HG02885 (cell line): ENCODE data around the gene ULK1.
"Not testable (repeated sequence)": the region's sequence is repeated elsewhere in the genome, so short reads cannot be mapped to it uniquely, and the experiment has no call there.

ENCODE experiments used
- ATAC-seq: cut with Tn5 transposase; IDR thresholded peaks from one replicate; pipeline ENCODE4 v1.9.1; 2021; ENCODE audit warnings: mild to moderate bottlenecking; ENCODE audit not compliant: unreplicated experiment, poor library complexity

ULK1 gene

GRCh38 chr12:131861261-131862083 lies 33.0 kb upstream of the ULK1 start:
- no peak for ATAC-seq

GRCh38 chr12:131862084-131862441 lies 32.4 kb upstream of the ULK1 start:
- no peak for ATAC-seq

DNA sequence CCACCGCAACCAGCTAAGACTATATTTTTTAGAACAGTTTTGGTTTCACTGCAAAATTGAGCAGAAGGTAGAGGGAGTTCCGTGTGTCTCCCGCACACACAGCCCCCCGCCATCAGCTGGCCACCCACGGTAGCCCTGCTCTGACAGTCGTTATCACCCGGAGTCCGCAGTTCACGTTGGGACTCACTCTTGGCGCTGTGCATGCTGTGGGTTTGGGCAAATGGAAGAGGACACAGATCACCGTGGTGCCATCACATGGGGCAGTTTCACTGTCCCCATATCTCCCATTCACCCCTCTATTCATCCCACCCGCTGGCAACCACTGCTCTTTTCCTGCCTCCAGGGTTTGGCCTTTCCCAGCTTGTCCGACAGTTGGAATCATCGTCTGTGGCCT lies 31.8 kb upstream of the ULK1 start:
- ATAC-seq: no peak

GRCh38 chr12:131862994-131863710 lies 31.3 kb upstream of the ULK1 start:
- no peak for ATAC-seq

DNA sequence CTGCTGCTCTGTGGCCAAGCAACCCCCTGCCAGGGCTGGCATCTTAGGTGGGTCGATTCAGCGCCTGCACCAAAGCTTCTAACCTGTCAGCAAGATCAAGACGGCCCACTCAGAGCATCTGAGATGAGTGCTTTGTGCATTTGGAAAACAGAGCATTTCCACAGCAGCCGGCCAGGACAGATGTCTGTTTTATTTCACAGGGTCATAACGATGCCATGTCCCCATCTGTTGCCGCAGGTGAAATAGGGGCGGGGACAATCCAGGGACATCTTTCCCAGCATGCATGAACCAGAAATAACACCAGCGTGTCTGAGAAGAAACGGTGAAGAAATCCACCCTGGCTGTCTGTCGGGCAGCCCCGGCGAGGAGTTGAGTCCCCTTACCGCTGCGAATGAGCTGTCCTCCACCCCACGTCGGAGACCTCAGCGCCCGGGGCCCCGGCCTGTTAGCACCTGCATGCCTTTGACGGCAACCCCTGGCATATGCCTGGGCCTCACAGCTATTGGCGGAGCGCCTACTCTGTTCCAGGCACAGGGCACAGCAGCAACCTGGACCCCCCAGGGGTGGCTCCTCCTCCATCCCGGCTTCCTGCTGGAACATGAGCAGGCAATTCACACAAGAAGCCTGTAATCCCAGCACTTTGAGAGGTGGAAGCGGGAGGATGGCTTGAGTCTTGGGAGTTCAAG lies 30.6 kb upstream of the ULK1 start:
- ATAC-seq: no peak

DNA sequence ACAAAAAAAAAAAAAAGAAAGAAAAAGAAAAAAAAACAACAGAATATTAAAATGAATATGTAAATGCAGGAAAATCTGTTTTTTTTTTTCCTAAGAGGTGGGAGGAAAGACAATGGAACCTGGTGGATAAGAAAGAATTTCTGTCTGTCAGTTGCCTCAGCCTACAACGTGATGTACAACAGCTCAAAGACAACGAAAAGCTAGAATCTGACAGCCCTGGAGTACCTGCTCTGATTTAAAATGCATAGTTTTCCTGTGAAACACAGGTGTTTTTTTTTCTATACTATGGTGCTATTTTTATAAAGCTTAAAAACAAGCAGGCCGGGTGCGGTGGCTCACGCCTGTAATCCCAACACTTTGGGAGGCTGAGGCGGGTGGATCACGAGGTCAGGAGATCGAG lies 30.0 kb upstream of the ULK1 start:
- no peak for ATAC-seq

GRCh38 chr12:131865180-131865875 lies 29.1 kb upstream of the ULK1 start:
- no peak for ATAC-seq

DNA sequence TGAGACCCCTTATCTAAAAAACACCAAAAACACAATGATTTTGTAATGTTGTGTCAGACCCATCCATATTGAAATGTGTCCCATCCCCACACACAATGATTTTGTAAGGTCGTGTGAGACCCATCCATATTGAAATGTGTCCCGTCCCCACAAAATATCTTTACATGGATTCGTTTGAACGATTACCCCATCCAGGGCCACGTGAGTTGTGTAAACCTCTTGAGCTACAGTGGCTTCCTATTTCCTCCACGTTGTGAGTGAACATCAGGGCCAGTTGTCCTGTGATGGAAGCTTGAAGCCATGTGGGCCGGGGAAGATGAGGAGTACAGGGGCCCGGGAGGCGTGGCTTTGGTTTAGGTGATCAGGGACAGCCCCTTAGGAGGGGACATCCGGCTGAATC lies 27.0 kb upstream of the ULK1 start:
- no peak for ATAC-seq

DNA sequence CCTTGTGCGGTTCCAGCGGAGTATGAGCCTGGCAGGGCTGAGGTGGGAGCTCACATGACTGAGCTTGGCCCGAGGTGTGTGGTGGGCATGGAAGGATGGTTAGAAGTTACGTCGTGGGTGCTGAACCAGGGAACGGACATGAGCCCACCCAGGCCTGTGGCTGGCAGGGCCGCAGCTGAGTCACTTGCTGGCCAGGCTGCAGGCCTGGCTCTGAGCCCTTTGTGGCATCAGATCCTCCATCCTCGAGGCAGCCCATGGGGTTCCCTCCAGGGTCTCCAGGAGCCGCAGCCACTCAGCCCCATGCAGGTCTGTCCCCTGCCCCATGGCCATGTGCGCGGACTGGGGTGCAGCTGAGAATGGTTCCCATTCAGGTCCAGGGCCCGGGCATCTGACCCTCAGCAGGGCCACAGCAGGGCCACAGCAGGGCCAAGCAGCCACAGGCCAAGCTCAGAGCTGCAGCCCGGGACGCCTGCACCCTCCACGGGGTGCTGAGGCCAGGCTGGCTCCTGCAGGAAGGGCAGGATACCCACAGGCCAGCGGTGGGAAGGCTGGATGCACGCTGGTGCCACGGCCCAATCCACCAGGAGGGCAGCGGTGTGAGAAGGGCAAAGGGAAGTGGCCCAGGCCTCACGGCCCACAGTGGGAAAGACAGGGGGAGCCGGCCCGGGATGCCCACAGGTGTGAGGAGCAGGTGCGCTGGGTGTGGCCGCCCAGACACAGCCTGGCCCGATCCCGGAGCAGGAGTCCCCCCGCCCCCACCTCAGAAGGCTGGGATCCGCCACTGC lies 26.3 kb upstream of the ULK1 start:
- ATAC-seq: no peak

DNA sequence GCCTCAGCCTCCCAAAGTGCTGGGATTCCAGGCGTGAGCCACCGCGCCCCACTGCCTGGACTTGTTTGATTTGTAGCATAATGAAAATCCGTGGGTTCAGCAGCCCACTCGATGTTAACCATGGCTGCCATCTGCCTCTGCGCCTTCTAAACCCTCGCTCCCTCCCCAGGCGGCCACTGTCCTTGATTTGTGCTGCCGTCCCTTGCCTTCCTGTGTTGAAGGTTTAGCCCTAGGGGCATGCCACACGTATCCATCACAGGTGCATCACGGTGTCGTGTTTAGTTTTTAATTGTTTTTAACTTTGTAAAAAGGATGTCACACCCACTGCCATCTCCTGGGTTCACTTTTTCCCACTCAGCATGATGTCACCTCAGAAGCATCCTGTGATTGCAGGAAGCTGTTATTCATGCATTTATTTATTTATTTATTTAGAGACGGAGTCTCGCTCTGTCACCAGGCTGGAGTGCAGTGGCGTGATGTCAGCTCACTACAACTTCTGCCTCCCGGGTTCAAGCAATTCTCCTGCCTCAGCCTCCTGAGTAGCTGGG lies 24.5 kb upstream of the ULK1 start:
- no peak for ATAC-seq

DNA sequence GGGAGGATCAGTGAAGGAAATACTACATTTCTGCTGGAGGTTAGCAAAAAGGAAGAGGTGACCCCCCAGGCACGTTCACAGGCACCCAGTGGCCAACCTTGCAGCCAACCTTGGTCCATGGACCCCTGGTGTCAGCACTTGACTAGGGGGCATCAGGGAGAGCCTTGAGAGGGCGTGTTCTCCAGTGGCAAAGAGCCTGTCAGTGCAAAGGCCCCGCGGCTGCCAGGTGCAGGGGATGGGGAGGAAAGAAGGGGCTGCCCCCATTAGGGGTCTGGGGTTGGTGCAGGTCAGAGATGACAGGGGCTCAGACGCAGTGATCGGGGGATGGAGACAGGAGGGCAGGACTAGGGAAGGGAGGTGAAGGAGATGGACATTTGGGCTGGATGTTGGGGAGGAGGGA lies 22.7 kb upstream of the ULK1 start:
- ATAC-seq: no peak

DNA sequence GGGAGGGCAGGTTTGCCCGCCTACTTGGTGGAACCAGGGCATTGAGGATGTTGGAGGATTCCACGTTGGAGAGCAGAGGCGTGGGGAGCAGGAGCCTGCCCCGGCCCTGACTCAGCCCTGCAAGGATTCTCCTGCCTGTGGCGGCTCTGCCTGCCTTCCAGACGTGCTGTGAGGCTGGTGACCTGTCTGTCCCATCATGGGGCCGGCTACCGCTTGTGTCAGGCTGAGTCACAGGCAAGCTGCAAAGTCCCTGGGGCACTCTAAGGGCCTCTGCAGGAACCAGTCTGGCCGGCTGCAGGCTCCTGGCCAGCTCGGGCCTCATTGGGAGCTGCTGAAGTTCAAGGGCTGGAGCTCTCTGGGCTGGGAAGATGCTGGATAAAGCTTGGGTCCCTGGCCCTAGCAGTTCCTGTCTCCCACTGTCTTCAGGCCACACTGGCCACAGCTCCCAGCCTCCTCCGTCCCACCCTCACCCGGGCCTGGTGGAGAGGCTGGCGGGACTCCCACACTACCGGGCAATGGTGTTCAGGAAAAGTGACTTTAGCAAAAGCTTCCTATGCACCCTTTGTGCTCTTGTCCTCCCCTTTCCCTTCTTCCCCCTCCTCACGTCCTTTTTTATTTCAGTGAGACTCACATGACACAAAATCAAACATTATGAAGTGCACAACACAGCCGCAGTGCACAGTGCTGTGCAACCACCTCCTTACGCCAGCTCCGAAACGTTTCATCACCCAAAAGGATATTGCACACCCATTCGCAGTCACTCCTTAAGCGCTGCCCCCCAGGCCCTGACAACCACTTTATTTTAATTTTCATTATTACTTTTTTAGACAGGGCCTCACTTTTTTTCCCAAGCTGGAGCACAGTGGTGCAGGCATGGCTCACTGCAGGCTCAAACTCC lies 22.0 kb upstream of the ULK1 start:
- ATAC-seq: no peak

DNA sequence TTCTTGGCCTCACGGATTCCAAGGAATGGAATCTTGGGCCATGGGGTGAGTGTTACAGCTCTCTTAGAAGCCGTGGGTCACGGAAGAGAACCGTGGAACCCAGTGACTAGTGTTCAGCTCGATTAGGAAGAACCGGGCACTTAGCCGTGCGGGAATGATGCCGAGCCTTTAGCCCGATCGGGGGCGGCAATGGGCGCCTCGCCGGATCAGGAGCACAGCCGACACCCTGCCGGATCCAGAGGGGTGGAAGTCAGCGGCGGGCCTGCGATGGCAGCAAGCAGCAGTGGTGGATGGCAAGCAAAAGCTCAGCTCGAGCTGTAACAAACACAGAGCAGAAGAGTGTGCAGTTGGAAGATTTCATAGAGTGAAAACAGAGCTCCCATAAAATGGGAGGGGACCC lies 21.1 kb upstream of the ULK1 start:
- ATAC-seq: no peak

DNA sequence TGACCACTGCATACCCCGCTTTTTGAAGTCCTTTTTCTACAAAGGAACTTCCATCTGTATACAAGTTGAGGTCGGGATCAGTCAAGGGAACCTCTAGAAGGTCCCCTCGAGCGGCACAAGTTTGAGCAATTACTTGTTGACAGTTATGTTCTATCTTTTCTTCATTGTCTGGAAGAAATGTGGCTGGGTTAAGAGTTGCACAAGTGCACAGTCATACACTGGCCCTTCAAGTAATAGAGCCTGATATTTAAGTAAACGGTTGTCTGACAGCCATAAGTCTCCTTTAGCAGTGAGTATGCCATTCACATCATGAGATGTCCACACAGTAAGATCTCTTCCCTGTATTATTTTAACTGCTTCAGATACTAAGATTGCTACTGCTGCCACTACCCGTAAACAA lies 19.4 kb upstream of the ULK1 start:
- ATAC-seq: not testable (repeated sequence)

DNA sequence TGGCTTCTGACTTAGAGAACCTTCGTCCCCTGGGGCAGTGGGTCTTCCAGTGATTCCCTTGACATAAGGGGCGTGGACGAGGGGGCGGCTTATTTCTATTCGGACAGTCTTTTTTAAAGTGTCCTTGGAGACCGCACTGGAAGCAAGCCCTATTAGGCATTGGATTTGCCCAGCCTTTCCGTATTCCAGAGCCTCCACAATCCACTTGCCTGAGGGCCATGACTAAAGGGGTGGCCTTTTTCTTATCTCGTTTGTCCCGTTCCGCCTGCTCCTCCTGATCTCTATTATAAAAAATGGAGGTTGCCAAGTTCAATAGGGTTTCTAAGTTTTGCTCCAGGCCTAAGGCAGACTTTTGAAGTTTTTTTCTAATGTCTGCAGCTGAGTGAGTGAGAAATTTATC lies 17.2 kb upstream of the ULK1 start:
- ATAC-seq: not testable (repeated sequence)

GRCh38 chr12:131878436-131878835 lies 16.0 kb upstream of the ULK1 start:
- not testable (repeated sequence) for ATAC-seq

DNA sequence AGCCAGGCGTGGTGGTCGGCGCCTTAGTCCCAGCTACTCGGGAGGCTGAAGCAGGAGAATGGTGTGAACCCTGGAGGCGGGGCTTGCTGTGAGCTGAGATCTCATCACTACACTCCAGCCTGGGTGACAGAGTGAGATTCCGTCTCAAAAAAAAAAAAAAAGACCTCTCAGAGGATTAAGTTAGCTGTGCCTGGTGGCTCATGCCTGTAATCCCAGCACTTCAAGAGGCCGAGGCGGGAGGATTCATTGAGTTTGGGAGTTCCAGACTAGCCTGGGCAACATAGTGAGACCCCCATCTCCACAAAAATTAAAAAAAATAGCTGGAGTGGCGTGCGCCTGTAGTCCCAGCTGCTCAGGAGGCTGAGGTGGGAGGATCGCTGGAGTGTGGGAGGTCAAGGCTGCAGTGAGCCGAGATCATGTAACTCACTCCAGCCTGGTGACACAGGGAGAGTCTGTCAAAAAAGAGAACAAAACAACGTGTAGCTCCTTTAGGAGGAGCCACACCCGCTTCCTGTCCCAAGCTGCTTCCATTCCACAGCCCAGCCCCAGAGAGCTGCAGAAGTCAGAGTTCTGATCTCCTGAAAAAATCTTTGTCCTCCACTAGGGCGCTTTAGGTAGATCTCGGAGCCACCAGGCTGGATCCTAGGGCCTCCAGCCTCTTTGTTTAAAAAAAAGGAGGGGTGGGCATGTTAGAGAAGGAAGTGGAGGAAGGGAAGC lies 11.5 kb upstream of the ULK1 start:
- no peak for ATAC-seq

DNA sequence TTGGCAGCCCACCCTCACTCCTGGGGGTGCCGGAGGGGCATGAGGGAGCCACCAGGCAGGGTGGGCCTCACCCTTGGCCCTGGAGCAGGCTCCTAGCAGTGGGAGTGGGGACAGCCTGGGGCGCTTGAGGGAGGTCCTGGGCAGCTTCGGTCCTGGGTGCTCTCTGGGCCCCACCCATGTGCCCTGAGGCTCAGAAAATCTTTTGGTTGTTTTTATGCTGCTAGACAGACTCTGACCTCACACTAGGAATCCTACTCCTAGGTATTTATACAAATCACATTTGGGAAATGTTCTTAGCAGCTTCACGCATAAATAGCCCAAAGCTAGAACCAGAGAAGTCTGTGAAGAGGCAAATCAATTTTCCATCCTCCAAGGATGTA lies 10.9 kb upstream of the ULK1 start:
- ATAC-seq: no peak
